ENCODE data around the gene GPA33.

The GPA33 gene

GRCh38 chr1:167066333-167067122 lies 23.6 kb downstream of the GPA33 start (continued):
- TF ChIP-seq, protein P1, sequence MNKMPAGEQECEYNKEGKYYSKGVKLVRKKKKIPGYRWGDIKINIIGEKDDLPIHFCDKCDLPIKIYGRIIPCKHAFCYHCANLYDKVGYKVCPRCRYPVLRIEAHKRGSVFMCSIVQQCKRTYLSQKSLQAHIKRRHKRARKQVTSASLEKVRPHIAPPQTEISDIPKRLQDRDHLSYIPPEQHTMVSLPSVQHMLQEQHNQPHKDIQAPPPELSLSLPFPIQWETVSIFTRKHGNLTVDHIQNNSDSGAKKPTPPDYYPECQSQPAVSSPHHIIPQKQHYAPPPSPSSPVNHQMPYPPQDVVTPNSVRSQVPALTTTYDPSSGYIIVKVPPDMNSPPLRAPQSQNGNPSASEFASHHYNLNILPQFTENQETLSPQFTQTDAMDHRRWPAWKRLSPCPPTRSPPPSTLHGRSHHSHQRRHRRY (tag by site-specific recombination; IDR thresholded peaks at IDR 0.05): no peak
- TF ChIP-seq ZNF664 (tag by site-specific recombination; IDR thresholded peaks at IDR 0.05) (0 out of 2 replicates have a peak, but pooled peaks have one; percentile 36), ZNF2 (tag by site-specific recombination; IDR thresholded peaks at IDR 0.05) (peak; percentile 54; the same call in 1 of the 2 replicates), ZBTB8A (tag by site-specific recombination; IDR thresholded peaks at IDR 0.05) (peak; percentile 67), ZIC2 (tag by site-specific recombination; IDR thresholded peaks at IDR 0.05) (0 out of 2 replicates have a peak, but pooled peaks have one; percentile 6), WT1 (tag by site-specific recombination; IDR thresholded peaks at IDR 0.05) (no peak), ZNF654 (tag by site-specific recombination; IDR thresholded peaks at IDR 0.05; ENCODE audit: low read depth) (peak; percentile 88), ZNF16 (tag by site-specific recombination; IDR thresholded peaks at IDR 0.05; ENCODE audit: low read depth) (no peak), SCRT2 (tag by site-specific recombination; IDR thresholded peaks at IDR 0.05) (no peak), ZSCAN30 (tag by site-specific recombination; IDR thresholded peaks at IDR 0.05) (peak; percentile 94), KLF9 (tag by site-specific recombination; IDR thresholded peaks at IDR 0.05; ENCODE audit: low read depth) (no peak), RBAK (tag by site-specific recombination; IDR thresholded peaks at IDR 0.05) (no peak), ZNF394 (tag by site-specific recombination; IDR thresholded peaks at IDR 0.05; ENCODE audit: borderline replicate concordance) (peak; percentile 5; the same call in 1 of the 2 replicates), ZBTB10 (tag by site-specific recombination; IDR thresholded peaks at IDR 0.05) (0 out of 2 replicates have a peak, but pooled peaks have one; percentile 39), SP7 (tag by site-specific recombination; IDR thresholded peaks at IDR 0.05) (peak; percentile 38; the same call in 1 of the 2 replicates), ZNF335 (tag by site-specific recombination; conservative IDR thresholded peaks at IDR 0.05) (peak; percentile 51), ZBTB26 (tag by site-specific recombination; optimal IDR thresholded peaks at IDR 0.05) (peak; percentile 56), ZBTB17 (tag by site-specific recombination; IDR thresholded peaks at IDR 0.05) (0 out of 2 replicates have a peak, but pooled peaks have one; percentile 20), ZNF544 (tag by site-specific recombination; IDR thresholded peaks at IDR 0.05) (no peak), ZNF10 (tag by site-specific recombination; IDR thresholded peaks at IDR 0.05) (no peak), ZNF629 (tag by site-specific recombination; IDR thresholded peaks at IDR 0.05) (0 out of 2 replicates have a peak, but pooled peaks have one; percentile 13), IKZF3 (tag by site-specific recombination; IDR thresholded peaks at IDR 0.05) (peak; percentile 46; the same call in 1 of the 2 replicates)
- TF ChIP-seq, protein P2, sequence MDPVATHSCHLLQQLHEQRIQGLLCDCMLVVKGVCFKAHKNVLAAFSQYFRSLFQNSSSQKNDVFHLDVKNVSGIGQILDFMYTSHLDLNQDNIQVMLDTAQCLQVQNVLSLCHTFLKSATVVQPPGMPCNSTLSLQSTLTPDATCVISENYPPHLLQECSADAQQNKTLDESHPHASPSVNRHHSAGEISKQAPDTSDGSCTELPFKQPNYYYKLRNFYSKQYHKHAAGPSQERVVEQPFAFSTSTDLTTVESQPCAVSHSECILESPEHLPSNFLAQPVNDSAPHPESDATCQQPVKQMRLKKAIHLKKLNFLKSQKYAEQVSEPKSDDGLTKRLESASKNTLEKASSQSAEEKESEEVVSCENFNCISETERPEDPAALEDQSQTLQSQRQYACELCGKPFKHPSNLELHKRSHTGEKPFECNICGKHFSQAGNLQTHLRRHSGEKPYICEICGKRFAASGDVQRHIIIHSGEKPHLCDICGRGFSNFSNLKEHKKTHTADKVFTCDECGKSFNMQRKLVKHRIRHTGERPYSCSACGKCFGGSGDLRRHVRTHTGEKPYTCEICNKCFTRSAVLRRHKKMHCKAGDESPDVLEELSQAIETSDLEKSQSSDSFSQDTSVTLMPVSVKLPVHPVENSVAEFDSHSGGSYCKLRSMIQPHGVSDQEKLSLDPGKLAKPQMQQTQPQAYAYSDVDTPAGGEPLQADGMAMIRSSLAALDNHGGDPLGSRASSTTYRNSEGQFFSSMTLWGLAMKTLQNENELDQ (tag by site-specific recombination; IDR thresholded peaks at IDR 0.05; ENCODE audit: low read depth): no peak
- TF ChIP-seq, protein P3, sequence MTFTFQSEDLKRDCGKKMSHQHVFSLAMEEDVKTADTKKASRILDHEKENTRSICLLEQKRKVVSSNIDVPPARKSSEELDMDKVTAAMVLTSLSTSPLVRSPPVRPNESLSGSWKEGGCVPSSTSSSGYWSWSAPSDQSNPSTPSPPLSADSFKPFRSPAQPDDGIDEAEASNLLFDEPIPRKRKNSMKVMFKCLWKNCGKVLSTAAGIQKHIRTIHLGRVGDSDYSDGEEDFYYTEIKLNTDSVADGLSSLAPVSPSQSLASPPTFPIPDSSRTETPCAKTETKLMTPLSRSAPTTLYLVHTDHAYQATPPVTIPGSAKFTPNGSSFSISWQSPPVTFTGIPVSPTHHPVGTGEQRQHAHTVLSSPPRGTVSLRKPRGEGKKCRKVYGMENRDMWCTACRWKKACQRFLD (tag by site-specific recombination; IDR thresholded peaks at IDR 0.05): no peak
- TF ChIP-seq, protein P4, sequence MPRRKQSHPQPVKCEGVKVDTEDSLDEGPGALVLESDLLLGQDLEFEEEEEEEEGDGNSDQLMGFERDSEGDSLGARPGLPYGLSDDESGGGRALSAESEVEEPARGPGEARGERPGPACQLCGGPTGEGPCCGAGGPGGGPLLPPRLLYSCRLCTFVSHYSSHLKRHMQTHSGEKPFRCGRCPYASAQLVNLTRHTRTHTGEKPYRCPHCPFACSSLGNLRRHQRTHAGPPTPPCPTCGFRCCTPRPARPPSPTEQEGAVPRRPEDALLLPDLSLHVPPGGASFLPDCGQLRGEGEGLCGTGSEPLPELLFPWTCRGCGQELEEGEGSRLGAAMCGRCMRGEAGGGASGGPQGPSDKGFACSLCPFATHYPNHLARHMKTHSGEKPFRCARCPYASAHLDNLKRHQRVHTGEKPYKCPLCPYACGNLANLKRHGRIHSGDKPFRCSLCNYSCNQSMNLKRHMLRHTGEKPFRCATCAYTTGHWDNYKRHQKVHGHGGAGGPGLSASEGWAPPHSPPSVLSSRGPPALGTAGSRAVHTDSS (tag by site-specific recombination; IDR thresholded peaks at IDR 0.05): no peak
